Neuronal stem cell (in vitro differentiated cells): ENCODE data around the gene HUNK.

Experiments used
- DNase-seq: peaks from one replicate; pipeline ENCODE4 v3.0.0-alpha.2; 2013; ENCODE audit warnings: low spot score
- H2AFZ ChIP-seq: one replicate; pipeline ENCODE4 v1.6.1; 2013; ENCODE audit warnings: mild to moderate bottlenecking, low read length, inconsistent platforms
- H2AK5ac ChIP-seq: 2 replicates; pipeline ENCODE4 v1.6.1; 2013; ENCODE audit warnings: low read depth, mild to moderate bottlenecking, inconsistent platforms, low read length, moderate library complexity, mixed read lengths
- H2BK120ac ChIP-seq: 2 replicates; pipeline ENCODE4 v1.6.1; 2013; ENCODE audit warnings: low read depth, mild to moderate bottlenecking, inconsistent platforms, low read length, moderate library complexity, mixed read lengths
- H2BK12ac ChIP-seq: one replicate; pipeline ENCODE4 v1.6.1; 2013; ENCODE audit warnings: low read length, inconsistent platforms
- H2BK15ac ChIP-seq: 2 replicates; pipeline ENCODE4 v1.6.1; 2013; ENCODE audit warnings: mild to moderate bottlenecking, low read length, inconsistent platforms, mixed read lengths
- H2BK5ac ChIP-seq: one replicate; pipeline ENCODE4 v1.6.1; 2013; ENCODE audit warnings: inconsistent platforms, mild to moderate bottlenecking, low read length, moderate library complexity
- H3K14ac ChIP-seq: one replicate; pipeline ENCODE4 v1.6.1; 2013; ENCODE audit warnings: low read length, inconsistent platforms
- H3K18ac ChIP-seq: 2 replicates; pipeline ENCODE4 v1.6.1; 2013; ENCODE audit warnings: low read length, inconsistent platforms
- H3K23ac ChIP-seq: 2 replicates; pipeline ENCODE4 v1.6.1; 2013; ENCODE audit warnings: low read depth, mild to moderate bottlenecking, mixed read lengths, low read length, inconsistent platforms; ENCODE audit not compliant: poor library complexity
- H3K27ac ChIP-seq: replicated peaks from 3 replicates; pipeline ENCODE4 v1.5.1; 2013; ENCODE audit warnings: low read length, inconsistent platforms
- H3K27me3 ChIP-seq, 3 experiments: 2 replicates each; pipeline ENCODE4 v1.6.1; 2013; ENCODE audit warnings: low read length in 3 of 3, mild to moderate bottlenecking in 2 of 3, inconsistent platforms in 1 of 3, low read depth in 1 of 3, mixed read lengths in 1 of 3, moderate library complexity in 1 of 3; ENCODE audit not compliant: control insufficient read depth in 3 of 3, insufficient read depth in 3 of 3
- H3K36me3 ChIP-seq, 2 donors: replicated peaks in 1 of 2; 2 replicates each; pipeline ENCODE4 v1.6.1; 2013; ENCODE audit warnings: low read length in 2 of 2; ENCODE audit not compliant: control insufficient read depth in 2 of 2, insufficient read depth in 2 of 2
- H3K4ac ChIP-seq: 2 replicates; pipeline ENCODE4 v1.6.1; 2013; ENCODE audit warnings: inconsistent platforms, mild to moderate bottlenecking, low read length, moderate library complexity
- H3K4me1 ChIP-seq, 2 donors: 1 replicate in 1 of 2; 2 replicates in 1 of 2; pipeline ENCODE4 v1.6.1; 2013; ENCODE audit warnings: low read length in 2 of 2, low read depth in 1 of 2; ENCODE audit not compliant: control insufficient read depth in 2 of 2, insufficient read depth in 1 of 2
- H3K4me2 ChIP-seq: one replicate; pipeline ENCODE4 v1.6.1; 2013; ENCODE audit warnings: mild to moderate bottlenecking, low read length, inconsistent platforms; ENCODE audit not compliant: insufficient read depth, poor library complexity, severe bottlenecking
- H3K4me3 ChIP-seq, 2 donors: 2 replicates each; pipeline ENCODE4 v1.5.1; 2013; ENCODE audit warnings: low read length in 2 of 2, mild to moderate bottlenecking in 2 of 2, inconsistent platforms in 1 of 2, moderate library complexity in 1 of 2
- H3K79me1 ChIP-seq: one replicate; pipeline ENCODE4 v1.6.1; 2013; ENCODE audit warnings: low read depth, mild to moderate bottlenecking, inconsistent platforms, low read length, moderate library complexity
- H3K9ac ChIP-seq: one replicate; pipeline ENCODE4 v1.6.1; 2013; ENCODE audit warnings: mild to moderate bottlenecking, low read depth, low read length, inconsistent platforms; ENCODE audit not compliant: poor library complexity
- H3K9me3 ChIP-seq, 2 donors: replicated peaks in 1 of 2; 2 replicates each; pipeline versions ENCODE3 to v1.6.1; 2013; ENCODE audit warnings: low read length in 2 of 2, mild to moderate bottlenecking in 2 of 2, inconsistent platforms in 1 of 2, low read depth in 1 of 2, mixed read lengths in 1 of 2, moderate library complexity in 1 of 2; ENCODE audit not compliant: control insufficient read depth in 2 of 2, insufficient read depth in 1 of 2
- H4K8ac ChIP-seq: one replicate; pipeline ENCODE4 v1.6.1; 2013; ENCODE audit warnings: low read depth, mild to moderate bottlenecking, inconsistent platforms, low read length, moderate library complexity
- H4K91ac ChIP-seq: one replicate; pipeline ENCODE4 v1.6.1; 2013; ENCODE audit warnings: low read length, low read depth, mild to moderate bottlenecking, inconsistent platforms; ENCODE audit not compliant: poor library complexity
- WGBS, 2 donors: extraction: QIAGEN DNeasy Blood & Tissue Kit; methylation state at CpG; one replicate each; pipeline ENCODE4 v1.1.7; 2013; ENCODE audit warnings: missing lambda C conversion rate in 2 of 2, mixed read lengths in 1 of 2; ENCODE audit not compliant: insufficient read length in 2 of 2, insufficient replicate concordance in 1 of 2; ENCODE audit errors: extremely low coverage in 2 of 2; 5-methylcytosine and 5-hydroxymethylcytosine counted together

Gene HUNK

DNA sequence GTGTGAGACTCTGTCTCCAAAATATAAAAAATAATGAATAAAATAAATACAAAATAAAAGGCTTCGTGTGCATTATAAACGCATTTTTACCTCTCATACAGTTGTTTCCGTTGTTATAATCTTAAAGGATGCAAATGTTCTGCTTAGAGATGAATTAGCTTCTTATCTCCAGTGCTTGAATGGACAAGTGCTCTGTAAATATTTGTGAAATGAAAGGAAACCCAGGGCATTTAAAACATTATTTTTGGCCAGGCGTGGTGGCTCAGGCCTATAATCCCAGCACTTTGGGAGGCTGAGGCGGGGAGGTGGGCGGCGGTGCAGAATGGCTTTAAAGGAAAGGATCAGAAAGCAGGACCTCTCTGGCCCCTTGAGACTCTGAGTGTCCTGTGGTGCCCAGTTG, 94.5 kb downstream of the HUNK start:
- Histone ChIP-seq H3K4ac (no peak overlapping the region), H2BK15ac (no peak overlapping the region), H3K18ac (no peak overlapping the region), H3K14ac (no peak overlapping the region), H2BK5ac (no peak overlapping the region), H3K23ac (no peak overlapping the region), H3K27ac (no peak overlapping the region), H3K4me3 (no peak overlapping the region), H3K36me3 (peaks cover 7 to 77% of the 10 kb centered on the region in 2 donors), H3K9me3 (peaks cover 0 to 1% of the 10 kb centered on the region in 2 donors), H3K79me1 (no peaks in the 10 kb centered on the region), H3K4me2 (no peak overlapping the region), H4K91ac (no peak overlapping the region), H3K4me1 (peaks cover 0 to 1% of the 10 kb centered on the region in 2 donors), H2BK12ac (no peak overlapping the region), H2BK120ac (no peak overlapping the region), H2AFZ (no peak overlapping the region), H3K9ac (no peak overlapping the region), H2AK5ac (no peak overlapping the region), H3K27me3 (no peaks in the 10 kb centered on the region), H4K8ac (no peak overlapping the region)
- no CpG with 5 or more reads among the region's 7 CpGs for WGBS, 2 donors
- no peak for DNase-seq

DNA sequence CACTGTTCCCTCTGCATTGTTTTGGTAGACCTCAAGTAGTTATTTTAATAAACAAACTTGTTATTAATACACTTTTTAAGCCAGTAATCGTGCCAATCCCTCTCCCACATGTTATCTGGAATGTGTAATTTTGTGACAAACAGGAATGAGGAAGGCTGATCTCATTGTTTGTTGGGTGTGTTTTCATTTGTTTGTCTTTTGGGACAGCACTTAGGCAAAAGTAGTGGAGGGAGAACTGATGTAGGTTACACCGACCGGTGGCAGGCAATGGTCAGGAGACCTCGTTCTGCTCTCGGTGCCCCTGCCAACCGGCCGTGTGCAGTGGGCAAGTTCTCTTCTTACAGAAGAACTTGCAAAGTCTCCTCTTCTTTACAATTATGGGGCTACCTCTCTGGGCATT, 99.8 kb downstream of the HUNK start:
- no CpG with 5 or more reads among the region's 7 CpGs for WGBS, 2 donors
- no peak overlapping the region for H3K4me3 ChIP-seq
- H2BK12ac ChIP-seq: no peak overlapping the region
- H3K9me3 ChIP-seq: no peaks in the 10 kb centered on the region
- no peak overlapping the region for H3K4me2 ChIP-seq
- no peak overlapping the region for H2BK15ac ChIP-seq
- no peak overlapping the region for H2AK5ac ChIP-seq
- H4K91ac ChIP-seq: no peak overlapping the region
- H3K4me1 ChIP-seq: peaks cover 0 to 5% of the 10 kb centered on the region in 2 donors
- no peak overlapping the region for H3K14ac ChIP-seq
- H2AFZ ChIP-seq: no peak overlapping the region
- no peak overlapping the region for H2BK120ac ChIP-seq
- H3K36me3 ChIP-seq: peaks cover 9 to 88% of the 10 kb centered on the region in 2 donors
- H3K23ac ChIP-seq: no peak overlapping the region
- no peak overlapping the region for H3K9ac ChIP-seq
- H3K79me1 ChIP-seq: no peaks in the 10 kb centered on the region
- H3K27me3 ChIP-seq: no peaks in the 10 kb centered on the region
- no peak overlapping the region for H4K8ac ChIP-seq
- H3K4ac ChIP-seq: no peak overlapping the region
- no peak overlapping the region for H2BK5ac ChIP-seq
- H3K27ac ChIP-seq: no peak overlapping the region
- no peak overlapping the region for H3K18ac ChIP-seq
- no peak for DNase-seq

DNA sequence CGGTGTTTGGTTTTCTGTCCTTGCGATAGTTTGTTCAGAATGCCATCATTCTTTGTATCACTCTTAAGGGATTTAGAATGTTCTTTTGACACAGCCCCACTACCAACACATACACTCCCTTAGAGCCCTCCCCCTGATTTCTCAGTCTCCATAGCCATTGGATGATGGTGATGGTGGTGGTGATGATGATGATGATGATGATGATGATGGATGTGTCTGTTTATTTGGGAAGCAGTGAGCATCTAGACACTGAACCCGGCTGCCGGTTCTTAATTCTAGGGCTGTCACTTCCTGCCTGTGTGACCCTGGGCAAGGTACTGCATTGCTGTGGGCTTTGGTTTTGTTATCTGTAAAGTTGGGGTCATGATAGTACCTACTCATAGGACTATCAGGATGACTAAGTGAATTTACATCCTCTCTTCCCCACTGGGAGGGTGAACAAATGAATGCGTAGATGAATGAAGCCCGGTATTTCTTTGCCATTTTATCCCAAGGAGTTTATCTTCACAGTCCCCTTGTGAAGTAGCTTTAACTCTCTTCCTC, 100.7 kb downstream of the HUNK start:
- H2AK5ac ChIP-seq: no peak overlapping the region
- H3K14ac ChIP-seq: no peak overlapping the region
- H2BK12ac ChIP-seq: no peak overlapping the region
- H3K79me1 ChIP-seq: no peaks in the 10 kb centered on the region
- H3K9me3 ChIP-seq: no peaks in the 10 kb centered on the region
- H2BK15ac ChIP-seq: no peak overlapping the region
- no peak for DNase-seq
- no peak overlapping the region for H4K8ac ChIP-seq
- no peak overlapping the region for H3K18ac ChIP-seq
- H4K91ac ChIP-seq: no peak overlapping the region
- no peak overlapping the region for H3K27ac ChIP-seq
- no peak overlapping the region for H3K4me3 ChIP-seq
- no CpG with 5 or more reads among the region's 6 CpGs for WGBS, 2 donors
- H3K4me2 ChIP-seq: no peak overlapping the region
- no peak overlapping the region for H2AFZ ChIP-seq
- no peak overlapping the region for H3K23ac ChIP-seq
- H3K27me3 ChIP-seq: no peaks in the 10 kb centered on the region
- peaks cover 9 to 88% of the 10 kb centered on the region in 2 donors for H3K36me3 ChIP-seq
- H2BK5ac ChIP-seq: no peak overlapping the region
- no peak overlapping the region for H3K4ac ChIP-seq
- H3K4me1 ChIP-seq: peaks cover 0 to 3% of the 10 kb centered on the region in 2 donors
- no peak overlapping the region for H2BK120ac ChIP-seq
- H3K9ac ChIP-seq: no peak overlapping the region

DNA sequence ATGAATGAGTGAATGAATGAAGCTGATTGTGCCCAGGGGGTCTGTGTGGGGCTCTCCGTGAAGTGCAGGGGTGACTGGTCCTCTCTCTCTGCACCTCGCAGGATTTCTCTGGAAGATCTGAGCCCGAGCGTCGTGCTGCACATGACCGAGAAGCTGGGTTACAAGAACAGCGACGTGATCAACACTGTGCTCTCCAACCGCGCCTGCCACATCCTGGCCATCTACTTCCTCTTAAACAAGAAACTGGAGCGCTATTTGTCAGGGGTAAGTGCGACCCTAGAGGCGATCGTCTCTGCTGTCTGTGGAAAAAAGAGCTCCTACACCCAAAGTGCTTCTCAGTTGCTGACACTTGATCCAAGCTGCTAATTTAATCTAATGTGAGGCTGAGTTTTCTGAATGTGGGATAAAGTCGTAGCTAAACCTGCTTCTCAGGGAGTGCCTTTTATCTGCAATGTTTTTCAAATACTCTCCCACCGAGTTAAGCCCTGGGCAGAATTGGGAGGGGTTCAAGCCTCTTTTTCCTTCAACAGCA, 101.7 kb downstream of the HUNK start:
- Histone ChIP-seq H2BK12ac (no peak overlapping the region), H2BK15ac (no peak overlapping the region), H3K36me3 (peaks cover 9 to 83% of the 10 kb centered on the region in 2 donors), H3K18ac (no peak overlapping the region), H3K4me1 (peaks cover 0 to 3% of the 10 kb centered on the region in 2 donors), H3K27me3 (no peaks in the 10 kb centered on the region), H3K9me3 (no peaks in the 10 kb centered on the region), H3K4me2 (no peak overlapping the region), H4K8ac (no peak overlapping the region), H3K79me1 (no peaks in the 10 kb centered on the region), H3K27ac (no peak overlapping the region), H3K9ac (no peak overlapping the region), H4K91ac (no peak overlapping the region), H3K4ac (no peak overlapping the region), H2BK5ac (no peak overlapping the region), H3K4me3 (no peak overlapping the region), H2AK5ac (no peak overlapping the region), H3K14ac (no peak overlapping the region), H2BK120ac (no peak overlapping the region), H2AFZ (no peak overlapping the region), H3K23ac (no peak overlapping the region)
- DNase-seq: no peak
- no CpG with 5 or more reads among the region's 16 CpGs for WGBS, 2 donors
